GM12874 (cell line): ENCODE results near the gene CALB2.

Experiments
- TF ChIP-seq, protein P1 (sequence below): IDR thresholded peaks from 2 replicates; pipeline ENCODE4 v1.5.1; 2011; ENCODE audit warnings: low read depth, mild to moderate bottlenecking, control low read depth, low read length, moderate library complexity; ENCODE audit not compliant: insufficient read depth

CALB2 gene

DNA sequence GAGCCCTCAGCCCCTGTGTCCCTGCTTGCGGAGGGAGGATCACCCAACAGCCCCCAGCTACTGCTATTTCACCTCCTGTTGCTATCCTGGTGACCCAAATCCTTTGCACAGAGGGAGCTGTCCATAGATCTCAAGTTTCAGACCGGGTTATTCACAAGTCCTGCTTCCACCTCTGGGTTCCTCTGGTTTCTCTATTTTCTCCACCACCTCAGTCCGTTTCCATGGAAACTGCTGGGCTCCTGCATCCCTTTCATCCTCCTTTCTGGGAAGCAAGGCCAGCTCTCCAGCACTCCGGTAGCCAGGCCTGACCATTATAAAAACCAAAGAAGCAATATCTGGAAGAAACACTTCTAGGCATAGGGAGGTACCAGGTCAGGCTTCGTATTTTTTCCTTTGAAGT, 4.8 kb upstream of the CALB2 start:
- TF ChIP-seq, protein P1, sequence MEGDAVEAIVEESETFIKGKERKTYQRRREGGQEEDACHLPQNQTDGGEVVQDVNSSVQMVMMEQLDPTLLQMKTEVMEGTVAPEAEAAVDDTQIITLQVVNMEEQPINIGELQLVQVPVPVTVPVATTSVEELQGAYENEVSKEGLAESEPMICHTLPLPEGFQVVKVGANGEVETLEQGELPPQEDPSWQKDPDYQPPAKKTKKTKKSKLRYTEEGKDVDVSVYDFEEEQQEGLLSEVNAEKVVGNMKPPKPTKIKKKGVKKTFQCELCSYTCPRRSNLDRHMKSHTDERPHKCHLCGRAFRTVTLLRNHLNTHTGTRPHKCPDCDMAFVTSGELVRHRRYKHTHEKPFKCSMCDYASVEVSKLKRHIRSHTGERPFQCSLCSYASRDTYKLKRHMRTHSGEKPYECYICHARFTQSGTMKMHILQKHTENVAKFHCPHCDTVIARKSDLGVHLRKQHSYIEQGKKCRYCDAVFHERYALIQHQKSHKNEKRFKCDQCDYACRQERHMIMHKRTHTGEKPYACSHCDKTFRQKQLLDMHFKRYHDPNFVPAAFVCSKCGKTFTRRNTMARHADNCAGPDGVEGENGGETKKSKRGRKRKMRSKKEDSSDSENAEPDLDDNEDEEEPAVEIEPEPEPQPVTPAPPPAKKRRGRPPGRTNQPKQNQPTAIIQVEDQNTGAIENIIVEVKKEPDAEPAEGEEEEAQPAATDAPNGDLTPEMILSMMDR: no peak

DNA sequence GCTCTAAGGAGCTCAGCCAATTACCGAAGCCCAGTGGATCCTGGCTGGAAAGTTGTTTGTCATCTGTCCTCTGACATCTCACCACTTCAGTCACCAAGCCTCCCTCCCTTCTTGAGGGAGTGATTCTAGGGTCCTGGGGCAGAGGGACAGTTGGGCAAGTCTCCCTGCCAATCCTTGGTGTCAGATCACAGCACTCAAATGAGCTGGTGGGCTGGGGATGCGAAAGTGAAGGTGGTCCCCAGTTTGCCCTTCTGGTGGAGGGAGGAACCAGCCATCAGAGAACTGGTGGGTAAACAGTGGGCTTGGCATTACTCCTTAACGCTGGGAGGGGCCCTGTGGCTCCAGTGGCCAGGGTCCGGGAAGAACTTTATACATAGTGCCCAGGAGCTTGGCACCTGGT, 4.4 kb upstream of the CALB2 start:
- TF ChIP-seq, protein P1: no peak

DNA sequence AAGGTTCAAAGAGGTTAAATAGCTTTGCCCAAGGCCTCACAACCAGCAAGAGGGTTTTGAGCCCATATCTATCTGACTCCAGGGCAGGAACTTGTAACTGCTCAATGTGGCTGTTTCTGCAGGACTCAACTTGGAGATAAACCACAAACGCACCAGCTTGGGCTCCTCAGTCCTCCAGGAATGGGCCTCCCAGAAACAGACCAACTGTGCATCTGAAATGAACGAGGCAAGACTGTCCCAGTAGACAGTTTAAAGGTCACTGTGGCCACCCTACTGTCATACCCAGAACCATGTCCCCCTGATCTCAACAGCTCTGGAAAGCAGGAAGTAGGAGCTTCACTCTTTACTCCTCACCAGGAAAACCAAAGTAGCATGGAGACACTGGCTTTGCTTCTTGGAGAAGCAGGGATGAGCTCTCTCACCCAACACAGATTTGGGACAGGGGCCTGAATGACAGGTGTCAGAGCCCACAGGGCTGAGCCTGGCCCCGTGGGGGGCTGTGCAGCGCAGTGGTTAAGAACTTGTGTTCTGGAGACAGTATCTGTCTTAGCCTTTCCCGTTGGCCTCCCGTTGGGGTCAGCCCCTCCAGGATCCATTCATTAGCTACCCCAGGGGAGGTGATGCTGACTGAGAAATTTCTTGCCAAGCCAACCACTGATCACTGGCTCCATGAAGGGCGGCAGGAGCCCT, 2.3 kb upstream of the CALB2 start:
- TF ChIP-seq, protein P1: no peak

DNA sequence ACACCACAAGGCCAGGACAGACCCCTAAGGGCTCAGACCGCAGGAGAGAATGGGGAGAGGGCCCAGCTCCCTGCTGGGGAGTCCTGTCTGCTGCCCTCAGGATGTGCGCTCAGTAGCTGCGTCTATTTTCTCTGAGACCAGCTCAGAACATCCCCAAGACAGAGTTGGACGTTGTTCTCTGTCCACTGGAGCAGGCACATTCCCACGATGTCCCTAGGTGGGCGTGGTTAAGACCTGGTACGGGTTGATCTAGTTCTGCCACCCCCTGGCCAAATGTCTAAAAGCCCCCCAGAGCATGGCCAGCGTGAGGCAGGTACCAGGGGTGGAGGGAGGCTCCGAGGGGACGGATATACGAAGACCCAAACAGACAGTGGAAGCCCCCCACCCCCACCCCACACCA, 842 bp upstream of the CALB2 start:
- TF ChIP-seq, protein P1: no peak

DNA sequence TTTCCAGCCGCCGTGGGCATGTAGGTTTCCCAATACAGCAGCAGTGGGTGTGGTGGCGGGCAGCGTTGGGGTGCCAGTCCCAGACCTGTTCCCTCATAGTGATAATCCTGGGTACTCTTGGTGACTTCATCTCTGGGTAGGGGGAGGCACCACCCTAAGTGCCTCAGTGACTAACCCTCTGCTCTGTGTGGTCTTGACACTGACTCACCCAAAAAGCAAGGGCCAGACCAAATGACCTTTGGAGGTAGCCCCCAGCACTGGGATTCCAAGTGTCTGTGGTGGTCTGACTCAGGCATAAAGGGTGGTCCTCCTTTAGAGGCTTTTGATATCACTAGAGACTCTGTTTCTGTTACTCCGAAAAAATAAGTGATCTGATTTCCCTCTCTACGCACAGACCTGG, 908 bp downstream of the CALB2 start:
- TF ChIP-seq, protein P1: no peak

DNA sequence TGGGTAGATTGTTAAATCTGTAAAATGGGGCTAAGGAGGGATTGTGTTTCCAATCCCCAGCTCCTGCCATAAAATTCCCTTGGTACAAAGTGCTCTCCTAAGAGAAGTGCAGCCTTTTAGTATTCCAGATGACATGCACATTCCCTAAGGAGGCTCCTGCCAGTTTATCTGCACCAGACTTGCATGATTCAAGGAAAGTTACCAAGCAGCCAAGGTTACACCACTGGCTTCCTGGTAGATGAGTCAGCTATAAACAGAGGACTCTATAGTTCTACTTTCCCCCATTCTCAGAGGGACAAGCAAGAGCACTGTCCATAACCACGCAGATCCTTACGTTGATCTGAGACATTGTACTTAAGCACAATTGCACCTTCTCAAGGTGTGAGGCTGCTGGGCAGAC, 1.9 kb downstream of the CALB2 start:
- TF ChIP-seq, protein P1: no peak

DNA sequence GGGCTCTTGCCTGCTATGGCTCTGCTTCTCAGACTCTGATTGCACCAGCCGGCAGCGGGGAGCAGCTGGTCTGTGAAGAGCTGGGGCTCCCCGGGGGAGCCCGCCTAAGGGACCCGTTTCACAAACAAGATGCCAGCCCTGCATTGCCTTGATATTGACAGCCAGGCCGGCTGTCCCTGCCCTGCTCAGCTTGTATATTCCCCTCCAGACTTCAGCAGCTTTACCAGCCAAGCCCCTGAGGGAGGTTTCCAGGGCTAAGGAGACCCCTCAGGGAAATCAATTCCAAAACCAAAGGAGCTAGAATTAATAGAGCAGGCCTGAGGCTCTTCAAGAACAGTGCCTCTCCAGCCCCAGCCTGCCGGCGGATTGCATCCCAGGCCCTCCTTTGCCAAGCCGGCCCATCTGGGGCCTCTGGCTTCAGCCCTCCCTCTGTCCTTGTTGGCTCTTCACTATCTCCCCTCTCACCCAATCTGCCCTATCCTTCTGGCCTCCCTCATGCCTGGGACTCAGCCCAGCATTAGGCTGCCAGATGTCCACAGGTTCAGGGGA, 5.7 kb downstream of the CALB2 start:
- TF ChIP-seq, protein P1: no peak
